Activated naive CD4-positive, alpha-beta T cell treated with Interleukin-2 at 50 U/mL for 16 hours (primary cell): Measurements from ENCODE around the gene STX8.

Source experiments
- DNase-seq: peaks from one replicate; pipeline ENCODE4 v3.0.0-alpha.2; 2020

STX8 gene

GRCh38 chr17:9434642-9435057, 141.0 kb downstream of the STX8 start:
- DNase-seq = no peak

- no peak for DNase-seq
These were observed 142.6 kb downstream of the STX8 start for GRCh38 chr17:9432934-9433421.

- no peak for DNase-seq
These were observed 143.3 kb downstream of the STX8 start for GRCh38 chr17:9432134-9432885.

- no peak for DNase-seq
These were observed 144.0 kb downstream of the STX8 start for GRCh38 chr17:9431620-9432019.

GRCh38 chr17:9427465-9428315, 147.9 kb downstream of the STX8 start:
- no peak for DNase-seq

- DNase-seq = no peak
These were observed 151.5 kb downstream of the STX8 start for GRCh38 chr17:9424071-9424640.

- DNase-seq = no peak
These were observed 154.1 kb downstream of the STX8 start for GRCh38 chr17:9421525-9421924.

- DNase-seq = no peak
These were observed 155.6 kb downstream of the STX8 start for GRCh38 chr17:9419932-9420453.

GRCh38 chr17:9414471-9414870, 161.1 kb downstream of the STX8 start:
- DNase-seq = no peak

GRCh38 chr17:9410737-9411136, 164.9 kb downstream of the STX8 start:
- DNase-seq = no peak

GRCh38 chr17:9410301-9410700, 165.3 kb downstream of the STX8 start:
- DNase-seq = no peak

- no peak for DNase-seq
These were observed 165.7 kb downstream of the STX8 start for GRCh38 chr17:9409878-9410277.

GRCh38 chr17:9408868-9409829, 166.5 kb downstream of the STX8 start:
- DNase-seq = no peak

- no peak for DNase-seq
These were observed 167.2 kb downstream of the STX8 start for GRCh38 chr17:9408381-9408780.

- DNase-seq = no peak
These were observed 169.5 kb downstream of the STX8 start for GRCh38 chr17:9406046-9406606.

- no peak for DNase-seq
These were observed 172.4 kb downstream of the STX8 start for GRCh38 chr17:9403257-9403656.

GRCh38 chr17:9402590-9403199, 172.9 kb downstream of the STX8 start:
- DNase-seq = peak; percentile 31

GRCh38 chr17:9401434-9401833, 174.2 kb downstream of the STX8 start:
- DNase-seq = no peak

GRCh38 chr17:9389111-9389527, 186.5 kb downstream of the STX8 start:
- DNase-seq = peak; percentile 13

- no peak for DNase-seq
These were observed 189.2 kb downstream of the STX8 start for GRCh38 chr17:9386401-9386800.

- DNase-seq = no peak
These were observed 191.8 kb downstream of the STX8 start for GRCh38 chr17:9383826-9384225.
